GM10266 (cell line): ENCODE measurements around the gene NFILZ.

Experiments used
- DNase-seq: peaks from one replicate; pipeline ENCODE4 v3.0.0; 2012; ENCODE audit errors: extremely low spot score
- TF ChIP-seq, protein P1 (sequence below): IDR thresholded peaks from 2 replicates; pipeline ENCODE4 v1.5.1; 2012; ENCODE audit warnings: mild to moderate bottlenecking, low read depth; ENCODE audit not compliant: control insufficient read depth, insufficient read depth; ENCODE audit errors: missing control alignments

NFILZ gene

DNA sequence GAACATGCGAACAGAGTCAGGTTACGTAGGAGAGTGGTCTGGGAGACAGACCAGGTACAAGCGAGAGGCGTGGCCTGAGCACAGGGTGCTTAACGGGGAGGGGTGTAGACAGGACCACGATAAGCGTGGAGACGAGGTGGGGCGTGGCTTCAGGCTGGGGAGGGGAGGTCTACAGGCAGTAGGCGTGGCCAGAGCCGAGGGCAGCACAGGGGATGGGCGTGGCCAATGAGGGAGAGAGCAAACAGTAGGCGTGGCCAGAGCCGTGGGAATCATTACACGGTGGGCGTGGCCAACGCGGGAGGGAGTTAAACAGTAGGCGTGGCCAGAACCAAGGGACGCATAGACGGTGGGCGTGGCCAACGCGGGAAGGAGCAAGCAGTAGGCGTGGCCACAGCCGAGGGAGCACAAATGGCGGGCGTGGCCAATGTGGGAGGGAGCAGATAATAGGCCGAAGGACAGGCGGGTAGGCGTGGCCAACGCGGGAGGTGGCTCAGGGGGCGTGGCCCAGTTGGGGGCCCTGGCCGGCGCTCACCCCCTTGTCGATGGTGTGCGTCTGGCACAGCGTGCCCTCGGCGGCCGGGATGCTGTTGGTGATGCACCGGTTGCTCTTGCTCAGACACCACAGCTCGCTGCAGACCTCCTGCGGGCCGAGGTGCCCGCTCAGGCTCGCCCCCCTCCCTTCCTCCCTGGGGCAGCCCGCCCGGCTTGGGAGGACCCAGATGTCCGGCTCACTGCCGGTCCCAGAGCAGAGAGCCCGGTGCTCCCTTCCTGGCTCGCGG is 38.0 kb upstream of the NFILZ start:
- TF ChIP-seq, protein P1, sequence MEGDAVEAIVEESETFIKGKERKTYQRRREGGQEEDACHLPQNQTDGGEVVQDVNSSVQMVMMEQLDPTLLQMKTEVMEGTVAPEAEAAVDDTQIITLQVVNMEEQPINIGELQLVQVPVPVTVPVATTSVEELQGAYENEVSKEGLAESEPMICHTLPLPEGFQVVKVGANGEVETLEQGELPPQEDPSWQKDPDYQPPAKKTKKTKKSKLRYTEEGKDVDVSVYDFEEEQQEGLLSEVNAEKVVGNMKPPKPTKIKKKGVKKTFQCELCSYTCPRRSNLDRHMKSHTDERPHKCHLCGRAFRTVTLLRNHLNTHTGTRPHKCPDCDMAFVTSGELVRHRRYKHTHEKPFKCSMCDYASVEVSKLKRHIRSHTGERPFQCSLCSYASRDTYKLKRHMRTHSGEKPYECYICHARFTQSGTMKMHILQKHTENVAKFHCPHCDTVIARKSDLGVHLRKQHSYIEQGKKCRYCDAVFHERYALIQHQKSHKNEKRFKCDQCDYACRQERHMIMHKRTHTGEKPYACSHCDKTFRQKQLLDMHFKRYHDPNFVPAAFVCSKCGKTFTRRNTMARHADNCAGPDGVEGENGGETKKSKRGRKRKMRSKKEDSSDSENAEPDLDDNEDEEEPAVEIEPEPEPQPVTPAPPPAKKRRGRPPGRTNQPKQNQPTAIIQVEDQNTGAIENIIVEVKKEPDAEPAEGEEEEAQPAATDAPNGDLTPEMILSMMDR: no peak
- no peak for DNase-seq

DNA sequence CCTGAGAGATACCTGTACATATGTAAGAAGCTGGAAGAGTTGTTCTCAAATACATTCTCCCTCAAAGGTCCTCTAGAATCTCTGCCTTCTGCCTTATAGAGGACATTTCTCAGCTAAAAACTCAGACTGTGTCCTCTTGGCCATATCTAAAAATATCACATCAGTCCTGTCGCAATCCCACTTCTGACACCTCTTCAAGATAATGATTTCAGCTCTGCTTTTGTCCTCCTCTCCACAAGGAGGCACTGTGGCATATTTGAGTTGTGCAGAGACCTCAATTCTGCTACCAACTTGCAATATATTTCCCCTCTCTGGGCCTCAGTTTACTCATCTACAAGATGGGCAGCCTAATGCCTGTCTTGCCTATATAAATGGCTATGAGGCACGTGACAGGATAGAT is 36.5 kb upstream of the NFILZ start:
- TF ChIP-seq, protein P1: no peak

DNA sequence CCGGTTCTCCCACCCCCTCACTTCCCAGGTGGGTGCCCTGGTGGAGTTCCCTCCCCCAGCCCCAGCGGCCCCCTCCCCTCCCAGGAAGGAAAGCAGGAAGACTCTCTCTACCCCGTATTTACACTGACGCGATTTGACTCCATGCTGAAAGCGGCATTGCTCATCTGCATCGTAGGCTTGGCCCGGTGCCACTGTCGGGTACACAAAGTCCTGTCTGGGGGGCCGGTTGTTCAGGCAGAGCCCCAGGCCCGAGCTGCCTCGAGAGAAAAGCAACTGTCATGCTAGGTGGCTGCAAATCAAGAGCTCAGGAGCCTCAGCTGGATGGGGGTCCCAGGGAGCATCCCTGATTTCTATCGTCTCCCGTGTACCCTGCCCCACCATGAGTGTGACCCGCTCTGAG is 34.8 kb upstream of the NFILZ start:
- TF ChIP-seq, protein P1: no peak
- DNase-seq: no peak

More for the DNA sequence above, 36.5 kb upstream of the NFILZ start:
- no peak for DNase-seq

DNA sequence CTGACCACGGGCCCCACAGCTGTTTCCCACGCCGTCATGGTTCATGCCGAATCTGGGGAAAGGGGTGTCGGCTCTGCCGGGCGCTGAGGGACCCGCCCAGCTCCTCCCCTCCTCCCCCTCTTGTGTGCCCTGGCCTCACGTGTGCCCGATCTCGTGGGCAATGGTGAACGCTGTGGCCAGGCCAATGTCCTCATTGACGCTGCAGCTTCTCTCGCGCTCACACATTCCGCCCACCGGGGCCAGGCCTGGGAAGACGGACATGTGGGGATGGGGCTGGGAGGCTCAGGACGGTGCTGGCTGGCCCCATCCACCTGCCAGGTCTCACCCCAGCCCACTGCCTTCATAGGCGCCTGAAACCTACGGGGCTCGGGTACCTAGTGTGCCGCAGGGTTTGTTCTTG is 34.3 kb upstream of the NFILZ start:
- DNase-seq: no peak
- TF ChIP-seq, protein P1: no peak

DNA sequence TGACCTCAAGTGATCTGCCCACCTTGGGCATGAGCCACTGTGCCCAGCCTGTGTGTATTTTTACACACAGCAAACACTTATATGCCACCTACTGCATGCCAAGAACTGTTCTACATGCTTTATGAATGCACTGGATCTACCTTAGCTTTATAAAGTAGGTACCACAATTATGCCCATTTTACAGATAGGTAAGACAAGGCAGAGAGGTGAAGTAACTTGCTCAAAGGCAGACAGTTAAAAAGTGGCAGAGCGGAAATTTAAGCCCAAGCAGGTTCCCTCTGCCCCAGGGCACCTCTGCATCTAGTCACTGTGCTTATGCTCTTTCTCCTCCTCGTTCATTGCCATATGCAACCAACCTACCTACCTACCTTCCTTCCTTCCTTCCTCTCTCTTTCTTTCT is 30.4 kb upstream of the NFILZ start:
- DNase-seq: no peak
- TF ChIP-seq, protein P1: no peak

DNA sequence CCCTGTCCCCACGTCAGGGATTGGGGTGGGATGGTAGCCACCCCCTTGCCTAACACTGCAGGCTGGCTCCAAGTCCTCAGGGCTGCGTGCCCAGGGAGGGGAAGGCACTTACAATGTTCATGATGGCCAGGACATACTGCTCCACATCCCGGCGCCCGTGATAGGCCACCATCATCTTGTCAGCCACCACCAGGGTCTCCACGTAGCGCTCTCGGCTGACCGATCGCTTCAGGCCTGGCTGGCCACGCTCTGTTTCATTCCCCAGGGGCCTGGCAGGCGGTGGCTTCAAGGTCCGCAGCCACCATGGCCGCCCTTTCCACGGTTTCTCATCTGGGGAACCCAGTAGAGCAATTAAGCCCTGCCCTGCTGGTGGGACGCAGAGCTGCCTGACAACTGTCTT is 29.6 kb upstream of the NFILZ start:
- TF ChIP-seq, protein P1: no peak
- DNase-seq: no peak

DNA sequence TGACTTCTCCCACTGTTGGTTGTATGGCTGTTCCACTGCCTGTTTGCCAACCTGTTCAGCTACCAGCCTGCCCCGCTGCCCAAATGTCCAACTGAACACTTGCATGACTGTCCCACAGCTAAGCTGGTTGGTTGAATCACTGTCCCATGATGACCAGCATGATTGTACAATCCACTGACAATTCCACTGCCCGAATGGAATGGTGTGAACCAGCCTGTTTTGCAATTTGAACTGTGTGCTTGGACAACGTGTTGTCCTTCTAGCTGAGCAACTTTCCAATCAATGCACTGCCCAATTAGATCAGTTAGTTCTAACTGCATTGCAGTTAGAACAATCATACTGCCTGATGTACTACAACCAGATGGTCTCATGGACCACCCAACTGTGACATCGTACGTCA is 28.6 kb upstream of the NFILZ start:
- TF ChIP-seq, protein P1: no peak
- no peak for DNase-seq
